Thyroid gland (tissue), 4 donors: ENCODE results near the gene ZAR1L.

Experiments used
- CTCF ChIP-seq, 6 experiments: fragments of 200-600 bp in 3 of 6; fragments of 450-650 bp in 3 of 6; sonication (generic) in 3 of 6; IDR thresholded peaks; one replicate each; pipeline ENCODE4 v1.5.1; 2016 to 2019; ENCODE audit warnings: antibody characterized with exemption in 6 of 6, mild to moderate bottlenecking in 2 of 6, inconsistent platforms in 1 of 6, moderate library complexity in 1 of 6
- POLR2A ChIP-seq, 2 donors: fragments of 450-650 bp; IDR thresholded peaks; one replicate each; pipeline ENCODE4 v1.6.1; 2017; ENCODE audit warnings: antibody characterized with exemption in 2 of 2, mild to moderate bottlenecking in 2 of 2, moderate library complexity in 1 of 2

- TF ChIP-seq CTCF (IDR thresholded peaks at IDR 0.05), result no peak
- no peak for TF ChIP-seq POLR2A (IDR thresholded peaks at IDR 0.05)
These were observed 38.9 kb upstream of the ZAR1L start for GRCh38 chr13:32354040-32354439.
